GM18868 (cell line): Measurements from ENCODE around the gene SH3PXD2B.

ENCODE experiments used
- ATAC-seq: cut with Tn5 transposase; IDR thresholded peaks from one replicate; pipeline ENCODE4 v1.9.1; 2021; ENCODE audit warnings: mild to moderate bottlenecking, moderate library complexity; ENCODE audit not compliant: unreplicated experiment

Gene SH3PXD2B

GRCh38 chr5:172453986-172454357 is 353 bp downstream of the SH3PXD2B start:
- ATAC-seq = peak; percentile 25

DNA sequence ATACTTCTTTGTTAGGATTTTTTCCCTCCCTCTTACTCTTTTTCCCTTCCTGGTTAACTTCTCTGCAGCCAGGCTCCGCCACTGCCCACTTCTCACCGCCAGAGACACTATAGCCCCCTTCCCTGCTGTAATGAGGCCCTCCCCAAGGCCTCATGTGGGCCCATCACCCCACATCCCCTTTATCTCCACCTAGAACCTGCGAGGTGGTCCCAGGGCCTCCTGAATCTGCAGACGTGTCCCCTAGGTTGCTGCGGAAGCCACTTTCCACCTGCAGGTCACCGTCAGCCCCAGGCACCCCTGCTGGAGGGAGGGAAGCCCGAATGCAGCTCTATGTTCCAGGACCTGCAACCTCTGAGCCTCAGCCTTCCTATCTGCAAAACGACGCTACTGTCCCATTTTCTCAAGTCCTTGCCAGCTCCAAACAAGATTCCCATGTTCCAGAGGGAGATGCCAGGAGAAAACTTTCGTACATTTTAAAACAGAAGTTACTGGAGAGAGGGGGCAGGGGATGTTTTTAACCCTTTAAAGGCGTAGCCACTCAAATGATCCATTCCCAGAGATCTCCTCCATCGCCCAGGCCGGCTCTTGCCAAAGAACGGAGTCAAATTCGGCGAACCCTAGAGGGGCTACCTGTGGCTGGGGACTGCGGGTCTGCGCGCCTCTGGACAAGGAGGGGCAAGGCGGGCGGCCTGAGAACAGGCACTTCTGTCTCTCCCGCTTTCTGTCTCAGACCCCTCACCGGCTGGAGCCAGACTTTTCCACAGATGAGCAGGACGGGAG is 929 bp downstream of the SH3PXD2B start:
- ATAC-seq = no peak

DNA sequence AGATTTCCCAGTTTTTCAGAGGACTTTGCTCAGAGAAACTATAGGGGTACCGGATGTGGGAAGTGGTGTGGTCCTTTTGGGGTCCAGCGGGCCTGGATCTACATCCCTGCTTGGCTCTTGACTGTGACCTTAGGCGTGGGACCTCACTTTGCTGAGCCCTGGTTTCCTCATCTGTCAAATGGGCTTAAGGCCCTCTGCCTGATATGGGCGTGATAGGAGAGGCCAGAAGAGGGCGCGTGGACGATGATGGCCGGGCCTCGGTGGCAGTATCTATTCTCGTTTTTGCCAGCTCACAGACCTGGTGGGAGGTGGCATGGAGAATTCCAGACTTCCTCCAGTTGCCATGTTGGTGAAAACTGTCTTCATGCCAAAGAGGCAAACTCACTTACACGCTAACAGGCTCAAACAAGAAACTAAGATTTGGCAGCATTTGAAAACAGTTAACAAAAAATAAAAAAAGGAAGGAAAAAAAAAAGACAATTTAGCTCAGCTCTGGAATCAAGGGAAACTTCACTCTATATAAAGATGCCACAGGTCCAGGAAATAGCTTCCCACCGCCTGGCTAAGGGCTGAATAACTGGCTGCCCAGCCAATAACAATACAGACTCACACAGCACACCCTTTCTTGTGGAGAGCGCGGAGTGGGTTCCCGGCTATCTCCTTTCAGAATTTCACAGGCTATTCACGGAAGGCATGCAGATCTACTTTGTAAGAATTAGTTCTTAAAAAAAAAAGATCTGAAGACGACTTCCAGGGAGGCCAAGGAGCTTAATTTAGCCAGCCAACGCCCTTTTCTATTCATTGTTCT is 1.7 kb downstream of the SH3PXD2B start:
- ATAC-seq = no peak

DNA sequence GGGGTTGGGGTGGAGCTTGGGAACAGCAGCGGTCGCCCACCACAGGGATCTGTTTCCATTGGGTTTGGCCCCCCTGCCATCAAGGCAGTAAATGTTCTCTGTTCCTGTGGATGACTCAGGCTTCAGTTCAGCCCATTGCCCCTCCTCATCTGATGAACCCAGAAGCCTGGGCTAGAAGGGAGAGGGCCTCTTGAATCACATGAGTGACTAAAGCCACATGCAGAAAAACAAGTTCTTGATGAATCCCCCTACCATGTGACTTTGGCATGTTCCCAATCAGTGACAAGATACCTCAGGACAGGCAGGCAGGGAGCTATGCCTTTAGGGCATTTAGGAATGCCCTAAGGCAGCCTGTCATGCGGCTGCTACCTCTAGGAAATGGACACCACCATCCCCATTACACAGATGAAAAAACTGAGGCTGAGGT is 2.5 kb downstream of the SH3PXD2B start:
- ATAC-seq = no peak

GRCh38 chr5:172450861-172451695 is 3.2 kb downstream of the SH3PXD2B start:
- no peak for ATAC-seq

- no peak for ATAC-seq
Measured at GRCh38 chr5:172450453-172450852, 3.9 kb downstream of the SH3PXD2B start.

- ATAC-seq = no peak
Measured at GRCh38 chr5:172448999-172449398, 5.3 kb downstream of the SH3PXD2B start.

GRCh38 chr5:172447646-172448365 is 6.5 kb downstream of the SH3PXD2B start:
- no peak for ATAC-seq

DNA sequence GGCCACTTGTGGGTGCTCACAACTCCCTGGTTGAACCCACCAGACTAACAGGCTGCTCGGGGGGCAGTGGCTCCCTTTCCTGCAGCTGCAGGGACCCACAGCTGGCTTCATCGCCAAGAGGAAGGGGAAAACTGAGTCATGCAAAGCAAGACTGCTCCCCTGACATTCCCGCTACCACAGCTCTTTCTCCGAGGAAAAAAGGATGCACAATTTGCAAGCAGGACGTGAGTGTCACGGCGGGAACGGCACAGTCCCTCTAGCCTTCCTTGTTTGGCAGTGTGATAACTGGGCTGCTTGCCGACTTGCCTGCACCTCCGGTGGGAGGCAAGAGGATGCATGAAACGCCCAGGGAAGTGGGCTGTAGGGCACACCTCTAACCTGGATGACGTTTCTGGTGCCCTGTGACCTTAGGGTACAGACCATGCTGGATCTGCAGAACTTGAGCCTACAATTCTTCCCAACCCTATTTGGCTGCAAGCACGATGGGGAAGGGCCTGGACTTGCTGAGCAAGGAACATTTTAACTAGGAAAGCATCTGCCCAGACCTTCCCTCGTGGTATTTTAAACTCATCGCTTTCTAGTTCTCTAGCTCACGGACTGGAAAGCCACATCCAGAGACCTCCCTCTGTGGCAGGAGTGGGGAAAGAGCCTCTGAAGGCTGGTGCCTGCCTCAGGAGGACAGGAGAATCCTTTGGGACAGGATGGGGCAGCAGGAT is 7.8 kb downstream of the SH3PXD2B start:
- no peak for ATAC-seq

DNA sequence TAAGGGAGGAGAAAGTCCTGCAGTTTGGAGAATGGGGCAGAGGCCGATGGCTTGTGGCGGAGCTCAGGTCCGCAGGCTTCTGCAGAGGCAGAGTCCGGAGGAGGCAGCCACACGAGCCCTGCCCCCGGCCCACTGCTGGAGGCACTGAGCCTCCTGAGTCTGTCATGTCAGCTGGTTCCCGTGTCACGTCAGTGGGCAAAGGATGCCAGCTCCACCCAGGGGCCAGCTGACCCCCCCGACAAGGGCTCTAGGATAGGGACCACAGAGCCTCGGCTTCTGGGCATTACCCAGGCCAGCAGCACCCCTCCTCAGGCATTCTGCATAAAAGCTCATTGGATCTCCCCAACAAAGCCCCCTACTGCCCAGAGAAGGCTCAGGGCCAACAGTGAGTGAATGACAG is 8.5 kb downstream of the SH3PXD2B start:
- ATAC-seq = no peak

DNA sequence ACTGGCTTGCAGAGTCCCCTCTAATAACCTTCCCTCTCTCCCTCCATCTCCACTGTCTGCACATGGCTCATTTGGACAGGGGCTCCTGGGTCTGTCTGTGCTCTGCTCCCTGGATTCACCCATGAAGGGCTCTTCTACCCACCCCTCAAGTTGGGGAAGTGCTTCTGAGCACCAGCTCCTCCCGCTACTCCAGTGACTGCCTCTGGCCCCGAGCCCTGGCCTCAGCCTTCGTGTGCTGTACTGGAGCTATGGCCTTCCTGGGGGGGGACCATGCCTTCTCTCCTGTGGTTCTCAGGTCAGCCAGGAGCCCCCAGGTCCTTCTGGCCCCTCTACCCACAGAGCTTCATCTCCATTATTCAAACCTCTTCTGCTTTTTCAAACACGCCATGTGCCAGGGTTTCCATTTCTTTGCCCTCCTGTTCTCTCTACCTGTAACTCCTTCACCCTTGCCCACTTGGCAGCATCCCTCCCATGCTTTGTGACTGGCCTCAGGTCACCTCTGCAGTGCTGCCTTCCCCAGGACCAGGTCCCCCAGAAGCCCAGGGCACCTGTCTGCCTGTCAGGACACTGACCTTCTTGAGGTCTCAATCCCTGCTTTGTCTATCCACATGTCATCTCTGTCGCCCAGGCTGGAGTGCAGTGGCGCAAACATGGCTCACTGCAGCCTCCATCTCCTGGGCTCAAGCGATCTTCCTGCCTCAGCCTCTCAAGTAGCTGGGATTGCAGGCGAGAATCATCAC is 9.5 kb downstream of the SH3PXD2B start:
- no peak for ATAC-seq

GRCh38 chr5:172444110-172444510 is 10.2 kb downstream of the SH3PXD2B start:
- ATAC-seq = no peak

- ATAC-seq = no peak
Measured at GRCh38 chr5:172443441-172444109, 10.8 kb downstream of the SH3PXD2B start.

DNA sequence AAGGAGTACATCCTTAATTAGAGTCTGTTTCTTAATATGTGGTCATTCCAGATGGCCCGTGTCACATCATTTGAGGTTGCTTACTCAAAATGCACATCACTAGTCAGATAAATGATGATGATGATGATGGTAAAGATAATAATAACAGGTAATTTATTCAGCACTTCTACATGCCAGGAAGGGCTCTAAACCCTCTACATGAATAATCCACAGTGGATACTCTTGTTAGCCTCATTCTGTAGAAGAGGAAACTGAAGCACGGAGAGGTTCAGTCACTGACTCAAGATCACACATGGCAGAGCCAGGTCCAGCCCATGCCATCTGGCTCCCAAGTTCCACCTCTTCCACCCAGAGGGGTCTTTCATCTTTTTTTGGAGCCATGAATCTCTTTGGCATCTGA is 11.7 kb downstream of the SH3PXD2B start:
- ATAC-seq = no peak

GRCh38 chr5:172441262-172441751 is 13.0 kb downstream of the SH3PXD2B start:
- no peak for ATAC-seq

DNA sequence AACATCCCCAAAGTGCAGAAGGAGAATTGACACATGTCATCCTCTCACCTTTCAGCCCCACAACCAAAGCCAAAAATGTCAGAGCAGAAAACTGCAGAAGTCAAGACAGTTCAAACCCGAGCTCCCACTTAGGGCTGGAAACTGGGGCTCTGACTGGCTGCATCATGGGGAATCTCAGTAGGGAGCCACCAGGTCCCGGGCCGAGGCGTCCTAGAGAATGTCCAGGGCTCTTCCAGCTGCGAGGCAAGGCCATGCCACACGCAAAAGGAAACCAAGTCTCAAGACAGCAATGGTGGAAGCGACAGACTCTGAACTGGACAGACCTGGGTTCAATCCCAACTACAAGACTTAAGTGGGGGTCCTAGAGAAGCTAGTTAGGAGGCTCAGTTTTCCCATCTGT is 13.8 kb downstream of the SH3PXD2B start:
- ATAC-seq = no peak

GRCh38 chr5:172439785-172440477 is 14.4 kb downstream of the SH3PXD2B start:
- no peak for ATAC-seq

DNA sequence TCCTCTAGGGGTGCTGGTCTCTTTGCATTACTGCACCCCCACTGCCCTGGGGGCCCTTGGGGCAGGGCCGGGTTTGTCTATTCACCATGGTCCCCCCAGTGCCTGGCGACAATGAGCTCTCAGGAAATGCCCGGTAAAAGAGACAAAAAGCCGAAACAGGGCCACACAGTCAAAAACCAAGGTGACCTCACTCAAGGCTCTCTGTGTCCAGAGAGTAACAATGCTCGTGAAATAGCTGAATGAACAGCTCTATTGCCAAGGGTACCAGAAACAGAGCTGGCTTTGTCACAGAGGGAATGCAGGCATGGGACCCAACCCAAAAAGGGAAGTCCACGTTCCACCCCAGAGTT is 16.0 kb downstream of the SH3PXD2B start:
- ATAC-seq = no peak
